Measurements from ENCODE around the gene YAF2.
"Not testable (repeated sequence)": the region's sequence is repeated elsewhere in the genome, so short reads cannot be mapped to it uniquely, and the experiment has no call there.

Gene YAF2

GRCh38 chr12:42252645-42253044 lies 14.6 kb upstream of the YAF2 start:
- not testable (repeated sequence) for DNase-seq

- not testable (repeated sequence) for DNase-seq
Measured at GRCh38 chr12:42249033-42249432, 11.0 kb upstream of the YAF2 start.

GRCh38 chr12:42240131-42240750 lies 2.2 kb upstream of the YAF2 start:
- no peak for DNase-seq

- DNase-seq = no peak
Measured at GRCh38 chr12:42237853-42238239, 202 bp downstream of the YAF2 start.

- peak; percentile 34 for DNase-seq
Measured at GRCh38 chr12:42237052-42237852, 796 bp downstream of the YAF2 start.

GRCh38 chr12:42236017-42236416 lies 2.0 kb downstream of the YAF2 start:
- DNase-seq = no peak

GRCh38 chr12:42235426-42235825 lies 2.6 kb downstream of the YAF2 start:
- no peak for DNase-seq

- DNase-seq = no peak
Measured at GRCh38 chr12:42234970-42235369, 3.1 kb downstream of the YAF2 start.

- not testable (repeated sequence) for DNase-seq
Measured at GRCh38 chr12:42227525-42227924, 10.5 kb downstream of the YAF2 start.

- DNase-seq = not testable (repeated sequence)
Measured at GRCh38 chr12:42224501-42224900, 13.5 kb downstream of the YAF2 start.

GRCh38 chr12:42222724-42223123 lies 15.3 kb downstream of the YAF2 start:
- no peak for DNase-seq

- no peak for DNase-seq
Measured at GRCh38 chr12:42221726-42222125, 16.3 kb downstream of the YAF2 start.

- no peak for DNase-seq
Measured at GRCh38 chr12:42217656-42218055, 20.4 kb downstream of the YAF2 start.

- DNase-seq = no peak
Measured at GRCh38 chr12:42216737-42217136, 21.3 kb downstream of the YAF2 start.

GRCh38 chr12:42215759-42216158 lies 22.3 kb downstream of the YAF2 start:
- DNase-seq = not testable (repeated sequence)

GRCh38 chr12:42213954-42214426 lies 24.1 kb downstream of the YAF2 start:
- DNase-seq = no peak

- DNase-seq = no peak
Measured at GRCh38 chr12:42213023-42213422, 25.0 kb downstream of the YAF2 start.

GRCh38 chr12:42208574-42208973 lies 29.5 kb downstream of the YAF2 start:
- no peak for DNase-seq

GRCh38 chr12:42204819-42205218 lies 33.2 kb downstream of the YAF2 start:
- no peak for DNase-seq

- no peak for DNase-seq
Measured at GRCh38 chr12:42204362-42204761, 33.7 kb downstream of the YAF2 start.

GRCh38 chr12:42201063-42201462 lies 37.0 kb downstream of the YAF2 start:
- no peak for DNase-seq

- DNase-seq = no peak
Measured at GRCh38 chr12:42199007-42199406, 39.0 kb downstream of the YAF2 start.

GRCh38 chr12:42196723-42197603 lies 41.1 kb downstream of the YAF2 start:
- no peak for DNase-seq
